Fibroblast of lung (primary cell): ENCODE measurements around the gene SRPX. TPM values are rescaled to one million over a fixed set of nuclear protein-coding genes. Genes with fewer than 3 reads are reported as not detected.

Experiments used
- DNase-seq, 2 donors: peaks; one replicate each; pipeline versions ENCODE4 v3.0.0 to v3.0.0-alpha.2; 2010; ENCODE audit warnings: low read depth in 2 of 2
- H2AFZ ChIP-seq: 2 replicates; pipeline ENCODE4 v1.5.1; 2012; ENCODE audit warnings: low read length, control low read depth, inconsistent platforms
- H3K27ac ChIP-seq: 2 replicates; pipeline ENCODE4 v1.5.1; 2011; ENCODE audit warnings: low read length, control low read depth; ENCODE audit not compliant: insufficient read depth
- H3K27me3 ChIP-seq: 2 replicates; pipeline ENCODE4 v1.5.1; 2011; ENCODE audit warnings: mild to moderate bottlenecking, low read length; ENCODE audit not compliant: control insufficient read depth, insufficient read depth
- H3K36me3 ChIP-seq: 2 replicates; pipeline ENCODE4 v1.5.1; 2011; ENCODE audit warnings: low read length; ENCODE audit not compliant: control insufficient read depth, insufficient read depth
- H3K4me1 ChIP-seq: 2 replicates; pipeline ENCODE4 v1.5.1; 2011; ENCODE audit warnings: low read length; ENCODE audit not compliant: control insufficient read depth, insufficient read depth; ENCODE audit errors: extremely low read depth
- H3K4me2 ChIP-seq: 2 replicates; pipeline ENCODE4 v1.5.1; 2011; ENCODE audit warnings: low read length, control low read depth; ENCODE audit not compliant: insufficient read depth; ENCODE audit errors: extremely low read depth
- H3K4me3 ChIP-seq, 4 experiments: fragments of 200-600 bp in 1 of 4; sonication (generic) in 1 of 4; replicated peaks in 1 of 4; 2 replicates each; pipeline ENCODE4 v1.5.1; 2011 to 2016; ENCODE audit warnings: low read length in 4 of 4, low read depth in 3 of 4, mild to moderate bottlenecking in 3 of 4, control low read depth in 2 of 4, inconsistent platforms in 1 of 4, mixed read lengths in 1 of 4; ENCODE audit not compliant: insufficient read depth in 1 of 4; ENCODE audit errors: control extremely low read depth in 1 of 4
- H3K79me2 ChIP-seq: 2 replicates; pipeline ENCODE4 v1.5.1; 2012; ENCODE audit warnings: mild to moderate bottlenecking, low read length, inconsistent platforms; ENCODE audit not compliant: control insufficient read depth, insufficient read depth
- H3K9ac ChIP-seq: 2 replicates; pipeline ENCODE4 v1.5.1; 2011; ENCODE audit warnings: mild to moderate bottlenecking, low read length, control low read depth; ENCODE audit not compliant: insufficient read depth
- H3K9me3 ChIP-seq: 2 replicates; pipeline ENCODE4 v1.5.1; 2012; ENCODE audit warnings: low read depth, low read length; ENCODE audit not compliant: control insufficient read depth, insufficient read depth
- H4K20me1 ChIP-seq: 2 replicates; pipeline ENCODE4 v1.5.1; 2011; ENCODE audit warnings: low read length; ENCODE audit not compliant: control insufficient read depth, insufficient read depth; ENCODE audit errors: extremely low read depth
- EZH2 ChIP-seq: IDR thresholded peaks from 2 replicates; pipeline ENCODE4 v1.5.1; 2012; ENCODE audit warnings: low read length, control low read depth, mild to moderate bottlenecking; ENCODE audit errors: missing control alignments
- polyA plus RNA-seq, 2 donors: library from polyadenylated mRNA; depleted of rRNA in 1 of 2; stranded (reverse) in 1 of 2; unstranded in 1 of 2; fragments of >200 nt; gene quantifications; 2 replicates each; pipeline ENCODE4 v1.2.1, GENCODE V29; 2011 to 2012; ENCODE audit warnings: missing spikeins in 1 of 2
- total RNA-seq: library from RNA; depleted of rRNA; stranded (reverse); fragments of >200 nt; gene quantifications from 2 replicates; pipeline ENCODE4 v1.2.1, GENCODE V29; 2014
- TF ChIP-seq, protein P1 (sequence below), 2 donors: IDR thresholded peaks in 1 of 2; conservative IDR thresholded peaks in 1 of 2; 1 replicate in 1 of 2; 2 replicates in 1 of 2; pipeline ENCODE4 v1.5.1; 2011 to 2012; ENCODE audit warnings: low read length in 2 of 2, control low read depth in 1 of 2, inconsistent platforms in 1 of 2, low read depth in 1 of 2, mild to moderate bottlenecking in 1 of 2

Gene SRPX
- total and polyA plus RNA-seq, 2 donors (not counting 1 experiment from before 2014, with no cell fraction given) = 84.9 to 141 TPM

DNA sequence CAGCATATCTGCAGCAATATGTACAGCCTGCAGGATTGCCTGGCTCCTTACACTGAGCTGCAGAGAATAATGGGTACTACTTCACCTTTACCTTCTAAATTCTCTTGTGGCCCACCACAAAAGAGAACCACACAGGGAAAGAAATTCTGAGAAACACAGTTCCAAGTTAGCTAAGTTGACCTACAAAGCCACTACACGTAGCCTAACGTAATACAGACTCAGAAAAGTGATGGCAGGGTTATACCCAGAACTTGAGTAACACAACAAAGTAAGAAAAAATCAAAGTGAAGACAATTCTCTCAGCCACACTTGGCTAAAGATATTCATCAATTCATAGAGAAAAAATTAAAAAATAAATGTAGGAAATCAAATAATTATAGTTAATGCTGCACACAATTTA lies 26.4 kb upstream of the SRPX start:
- no peak overlapping the region for H3K9ac ChIP-seq
- DNase-seq = no peak
- no peaks in the 10 kb centered on the region for H3K27me3 ChIP-seq
- H3K9me3 ChIP-seq = no peaks in the 10 kb centered on the region
- no peaks in the 10 kb centered on the region for H3K4me1 ChIP-seq
- H3K4me2 ChIP-seq = no peak overlapping the region
- H4K20me1 ChIP-seq = no peaks in the 10 kb centered on the region
- TF ChIP-seq, protein P1, sequence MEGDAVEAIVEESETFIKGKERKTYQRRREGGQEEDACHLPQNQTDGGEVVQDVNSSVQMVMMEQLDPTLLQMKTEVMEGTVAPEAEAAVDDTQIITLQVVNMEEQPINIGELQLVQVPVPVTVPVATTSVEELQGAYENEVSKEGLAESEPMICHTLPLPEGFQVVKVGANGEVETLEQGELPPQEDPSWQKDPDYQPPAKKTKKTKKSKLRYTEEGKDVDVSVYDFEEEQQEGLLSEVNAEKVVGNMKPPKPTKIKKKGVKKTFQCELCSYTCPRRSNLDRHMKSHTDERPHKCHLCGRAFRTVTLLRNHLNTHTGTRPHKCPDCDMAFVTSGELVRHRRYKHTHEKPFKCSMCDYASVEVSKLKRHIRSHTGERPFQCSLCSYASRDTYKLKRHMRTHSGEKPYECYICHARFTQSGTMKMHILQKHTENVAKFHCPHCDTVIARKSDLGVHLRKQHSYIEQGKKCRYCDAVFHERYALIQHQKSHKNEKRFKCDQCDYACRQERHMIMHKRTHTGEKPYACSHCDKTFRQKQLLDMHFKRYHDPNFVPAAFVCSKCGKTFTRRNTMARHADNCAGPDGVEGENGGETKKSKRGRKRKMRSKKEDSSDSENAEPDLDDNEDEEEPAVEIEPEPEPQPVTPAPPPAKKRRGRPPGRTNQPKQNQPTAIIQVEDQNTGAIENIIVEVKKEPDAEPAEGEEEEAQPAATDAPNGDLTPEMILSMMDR (conservative IDR thresholded peaks at IDR 0.05 in 1 of 2, IDR thresholded peaks at IDR 0.05 in 1 of 2; ENCODE audit: low read depth in 1 of 2, low read length in 2 of 2) = no peak
- no peak for TF ChIP-seq EZH2
- H3K4me3 ChIP-seq = no peak overlapping the region
- H3K36me3 ChIP-seq = no peaks in the 10 kb centered on the region
- no peak overlapping the region for H3K27ac ChIP-seq
- H3K79me2 ChIP-seq = no peaks in the 10 kb centered on the region
- H2AFZ ChIP-seq = no peak overlapping the region

DNA sequence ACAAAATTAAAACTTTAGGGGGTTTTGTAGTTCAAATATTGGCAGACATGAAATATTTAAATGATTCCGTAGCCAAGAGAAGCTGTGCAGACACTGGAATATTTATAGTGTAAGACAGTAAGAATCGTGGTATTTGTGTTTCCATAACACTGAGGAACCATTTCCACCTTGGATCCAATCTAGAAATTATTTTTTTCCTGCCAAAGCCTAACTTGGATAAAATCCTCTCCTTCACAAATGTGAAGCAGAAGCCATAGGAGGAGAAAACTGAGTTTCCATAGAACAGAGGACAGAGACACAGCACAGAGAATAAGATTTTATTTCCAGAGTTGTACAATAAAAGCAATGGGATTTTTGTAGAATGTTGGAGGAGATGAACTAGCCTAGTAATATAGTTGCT lies 19.9 kb upstream of the SRPX start:
- Histone ChIP-seq H3K79me2 (no peaks in the 10 kb centered on the region), H3K4me1 (no peaks in the 10 kb centered on the region), H2AFZ (no peak overlapping the region), H3K9ac (no peak overlapping the region), H3K27ac (no peak overlapping the region), H3K27me3 (no peaks in the 10 kb centered on the region), H3K4me3 (no peak overlapping the region), H3K9me3 (no peaks in the 10 kb centered on the region), H3K36me3 (no peaks in the 10 kb centered on the region), H3K4me2 (no peak overlapping the region), H4K20me1 (no peaks in the 10 kb centered on the region)
- no peak for DNase-seq
- TF ChIP-seq, protein P1 (conservative IDR thresholded peaks at IDR 0.05 in 1 of 2, IDR thresholded peaks at IDR 0.05 in 1 of 2; ENCODE audit: low read depth in 1 of 2, low read length in 2 of 2) = no peak
- no peak for TF ChIP-seq EZH2

DNA sequence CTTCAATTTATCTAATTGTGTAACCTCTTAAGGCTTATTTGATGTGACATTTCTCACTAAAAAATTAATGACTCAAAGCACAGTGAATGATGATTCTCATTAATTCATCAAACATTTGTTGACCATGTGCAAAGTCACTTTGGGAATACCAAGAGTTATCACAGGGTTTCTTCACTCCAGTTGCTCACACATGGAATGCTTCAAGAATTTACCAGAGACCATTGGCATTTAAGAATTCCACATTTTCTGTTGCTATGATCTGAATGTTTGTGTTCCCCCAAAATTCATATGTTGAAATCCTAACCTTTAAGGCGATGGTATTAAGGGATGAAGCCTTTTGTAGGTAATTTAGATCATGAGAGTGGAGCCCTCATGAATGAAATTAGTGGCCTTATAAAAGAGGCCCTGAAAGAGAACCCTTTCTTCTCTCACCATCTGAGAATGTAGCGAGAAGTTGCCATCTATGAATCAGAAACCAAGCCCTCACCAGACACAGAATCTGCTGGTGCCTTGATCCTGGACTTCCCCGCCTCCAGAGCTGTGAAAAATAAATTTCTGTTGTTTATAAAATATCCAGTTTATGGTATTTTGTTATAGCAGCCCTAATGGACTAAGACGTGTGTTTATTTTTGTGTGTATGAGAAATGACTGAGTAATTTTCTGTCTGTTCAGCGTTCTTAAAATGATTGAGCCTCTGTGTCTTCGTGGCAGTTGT lies 16.4 kb upstream of the SRPX start:
- TF ChIP-seq EZH2 = no peak
- TF ChIP-seq, protein P1 (conservative IDR thresholded peaks at IDR 0.05 in 1 of 2, IDR thresholded peaks at IDR 0.05 in 1 of 2; ENCODE audit: low read depth in 1 of 2, low read length in 2 of 2) = no peak
- DNase-seq = no peak
- no peak overlapping the region for H3K4me2 ChIP-seq
- no peak overlapping the region for H3K4me3 ChIP-seq
- H2AFZ ChIP-seq = no peak overlapping the region
- no peak overlapping the region for H3K27ac ChIP-seq
- no peaks in the 10 kb centered on the region for H3K27me3 ChIP-seq
- no peaks in the 10 kb centered on the region for H3K79me2 ChIP-seq
- H4K20me1 ChIP-seq = no peaks in the 10 kb centered on the region
- no peaks in the 10 kb centered on the region for H3K9me3 ChIP-seq
- H3K36me3 ChIP-seq = no peaks in the 10 kb centered on the region
- peaks cover 8% of the 10 kb centered on the region for H3K4me1 ChIP-seq
- H3K9ac ChIP-seq = no peak overlapping the region
